GM18499 (cell line): Measurements from ENCODE around the gene ZBTB20.

ENCODE experiments used
- ATAC-seq: cut with Tn5 transposase; IDR thresholded peaks from one replicate; pipeline ENCODE4 v1.9.1; 2021; ENCODE audit warnings: moderate number of reproducible peaks; ENCODE audit not compliant: insufficient read depth, unreplicated experiment

ZBTB20 gene

DNA sequence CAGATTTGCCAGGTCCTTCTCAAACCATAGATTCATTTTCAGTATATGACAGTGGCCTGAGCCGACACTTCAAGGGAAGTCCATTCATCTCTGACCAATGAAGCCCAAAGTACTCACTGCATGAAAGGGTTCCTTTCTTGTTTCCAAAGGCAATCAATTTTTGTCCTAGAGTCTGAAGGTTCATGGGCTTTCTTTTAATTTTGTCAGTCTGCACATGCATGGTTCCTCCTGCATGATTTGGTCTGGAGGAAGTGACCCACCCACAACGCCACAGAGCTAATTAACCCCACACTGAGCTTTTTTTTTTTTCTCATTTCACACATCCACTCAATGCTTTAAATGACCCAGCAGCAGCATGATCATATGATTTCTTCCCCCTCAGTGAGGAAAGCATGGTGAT, 636.9 kb downstream of the ZBTB20 start:
- ATAC-seq, result no peak

DNA sequence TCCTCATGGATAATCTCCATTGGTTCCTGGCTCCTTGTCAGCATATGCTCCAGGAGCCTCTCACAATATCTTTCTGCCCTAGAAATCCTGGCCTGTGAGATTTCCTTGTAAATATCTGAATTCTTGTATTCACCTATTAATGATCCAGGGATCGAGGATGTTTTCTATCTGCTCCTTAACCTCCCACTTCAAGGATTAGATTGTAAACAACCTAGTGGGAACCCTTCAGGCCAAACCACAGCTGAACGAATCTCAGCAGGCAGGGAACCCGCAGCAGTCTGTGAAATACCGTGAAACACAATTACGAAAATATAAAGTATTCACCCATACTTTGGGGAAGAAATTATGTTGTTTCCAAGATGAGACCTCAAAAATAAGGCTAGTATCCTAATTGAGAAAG, 637.3 kb downstream of the ZBTB20 start:
- no peak for ATAC-seq

DNA sequence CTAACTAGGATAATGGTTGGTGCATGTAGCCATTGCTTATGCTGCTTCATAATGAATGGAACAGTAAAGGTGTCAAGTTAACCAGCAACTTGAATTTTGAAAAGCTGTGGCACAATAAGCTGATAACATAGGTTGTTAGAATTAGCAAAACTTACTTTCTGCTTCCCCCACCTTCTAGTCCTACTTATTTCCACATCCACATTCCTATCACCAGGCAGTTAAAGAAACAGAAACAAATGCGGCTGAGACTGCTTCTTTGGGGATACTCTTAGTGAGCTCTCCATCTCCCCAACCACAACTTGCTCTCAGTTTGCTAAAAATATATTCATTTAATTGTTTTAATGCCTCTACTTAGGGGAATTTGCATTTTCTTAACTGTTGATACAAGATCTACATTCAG, 638.1 kb downstream of the ZBTB20 start:
- no peak for ATAC-seq

- ATAC-seq, result no peak
Measured at GRCh38 chr3:114508208-114508607, 638.9 kb downstream of the ZBTB20 start.

- no peak for ATAC-seq
Measured at GRCh38 chr3:114506591-114507300, 640.3 kb downstream of the ZBTB20 start.

DNA sequence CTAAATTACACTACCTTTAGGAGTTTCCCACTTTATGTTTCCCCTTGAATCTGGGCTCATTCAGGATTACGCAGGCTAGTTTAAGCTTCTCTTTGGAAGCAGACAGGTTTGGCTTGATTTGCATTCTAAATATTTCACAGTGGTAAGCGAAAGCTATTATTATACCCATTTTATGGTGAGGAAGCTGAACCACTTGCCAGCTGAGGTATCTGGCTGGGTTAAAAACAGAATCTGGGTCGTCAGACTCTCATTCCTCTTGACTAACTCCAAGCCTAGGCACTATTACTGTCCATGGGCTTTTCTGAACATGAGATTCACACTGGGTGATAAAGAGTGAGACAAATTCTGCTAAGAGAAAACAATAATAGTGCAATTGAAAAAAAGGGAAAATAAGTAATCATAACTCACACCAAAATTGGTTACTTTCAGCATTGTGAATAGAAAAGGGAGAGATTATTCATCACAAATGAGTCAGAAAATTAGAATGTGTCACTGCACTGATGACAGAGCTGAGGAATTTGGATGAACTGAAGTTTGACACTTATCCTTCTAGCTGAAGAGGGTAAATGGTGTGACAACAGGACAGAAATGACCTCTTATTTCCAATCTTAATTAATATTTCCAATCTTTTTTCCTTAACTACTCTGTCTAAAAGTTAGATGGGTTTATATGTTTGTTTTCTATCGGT, 642.0 kb downstream of the ZBTB20 start:
- ATAC-seq, result no peak

- ATAC-seq, result no peak
Measured at GRCh38 chr3:114502204-114502603, 644.9 kb downstream of the ZBTB20 start.

- ATAC-seq, result no peak
Measured at GRCh38 chr3:114499976-114500375, 647.1 kb downstream of the ZBTB20 start.

DNA sequence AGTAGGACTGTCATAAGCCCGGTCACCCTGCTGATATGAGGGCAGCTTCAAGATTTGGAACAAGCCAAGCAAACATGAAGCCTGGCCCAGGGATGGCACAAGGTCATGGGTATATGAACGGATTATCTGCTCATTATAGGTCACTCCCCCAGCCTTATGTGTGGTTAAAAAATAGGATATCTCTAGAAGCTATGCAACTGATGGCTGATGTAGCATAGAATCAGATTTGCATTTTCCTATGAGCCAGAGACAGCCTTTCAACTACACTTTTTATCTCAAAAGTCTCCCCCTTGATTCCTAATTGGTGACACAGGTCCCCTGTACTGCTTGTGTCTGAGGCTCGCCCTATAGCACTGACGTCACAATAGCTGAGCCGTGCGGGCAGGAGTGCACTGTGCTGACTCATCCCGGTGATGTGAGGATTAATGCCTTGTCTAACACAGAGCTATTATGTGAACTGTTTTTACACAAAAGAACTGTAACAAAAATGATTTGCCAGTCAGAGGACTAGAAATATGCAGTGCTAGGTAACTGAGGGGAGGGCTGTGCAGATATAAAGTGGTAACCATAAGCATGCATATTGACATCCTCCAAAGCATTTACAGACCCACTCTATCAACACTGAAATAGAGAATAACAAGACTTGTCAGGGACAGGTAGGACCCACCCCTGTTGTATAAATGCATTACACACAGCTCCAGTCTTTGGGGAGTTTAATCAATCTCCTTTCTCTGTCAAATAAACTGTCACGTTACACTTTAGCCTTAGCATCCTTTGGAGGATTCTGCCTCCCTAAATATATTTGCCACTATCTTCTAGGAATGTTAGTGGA, 648.3 kb downstream of the ZBTB20 start:
- ATAC-seq, result no peak

GRCh38 chr3:114496874-114497273, 650.2 kb downstream of the ZBTB20 start:
- ATAC-seq, result no peak

- ATAC-seq, result no peak
Measured at GRCh38 chr3:114496466-114496865, 650.6 kb downstream of the ZBTB20 start.

DNA sequence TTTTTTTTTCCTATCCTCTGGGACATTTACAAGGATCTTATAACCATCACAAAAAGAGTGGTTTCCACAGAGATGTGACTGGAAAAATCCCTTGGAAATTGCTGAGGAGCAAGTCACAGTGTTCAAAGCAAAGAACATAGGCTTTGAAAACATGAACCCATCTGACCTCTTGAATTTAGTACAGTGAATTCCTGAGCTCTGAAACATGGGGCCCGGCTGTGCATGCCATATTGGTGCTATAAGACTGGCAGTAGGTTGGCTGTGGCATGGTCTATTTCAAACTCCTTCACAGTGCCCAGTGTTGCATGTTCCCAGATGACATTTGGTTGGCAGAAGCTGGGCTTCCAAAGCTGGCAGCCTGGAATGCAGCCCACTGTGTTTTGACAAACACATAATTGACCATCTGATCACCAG, 651.1 kb downstream of the ZBTB20 start:
- no peak for ATAC-seq

DNA sequence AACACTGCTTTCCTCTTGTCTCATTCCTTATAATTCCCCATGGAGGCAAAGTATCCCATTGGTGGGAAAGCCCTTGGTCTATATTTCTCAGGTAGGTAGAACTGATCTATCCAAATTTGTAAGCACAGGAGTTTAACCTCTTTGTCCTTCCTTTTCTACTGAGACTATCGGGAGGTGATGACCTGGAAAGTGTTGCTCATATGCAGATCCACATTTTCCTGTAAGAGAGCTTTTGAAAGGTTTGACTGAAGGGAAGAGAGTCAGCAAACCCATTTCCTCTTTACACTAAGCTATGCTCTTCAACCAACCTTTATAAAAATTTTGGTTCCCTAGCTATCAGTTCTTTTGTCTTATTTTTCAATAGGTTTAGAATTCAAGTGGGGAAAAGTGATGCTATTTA, 652.6 kb downstream of the ZBTB20 start:
- no peak for ATAC-seq

DNA sequence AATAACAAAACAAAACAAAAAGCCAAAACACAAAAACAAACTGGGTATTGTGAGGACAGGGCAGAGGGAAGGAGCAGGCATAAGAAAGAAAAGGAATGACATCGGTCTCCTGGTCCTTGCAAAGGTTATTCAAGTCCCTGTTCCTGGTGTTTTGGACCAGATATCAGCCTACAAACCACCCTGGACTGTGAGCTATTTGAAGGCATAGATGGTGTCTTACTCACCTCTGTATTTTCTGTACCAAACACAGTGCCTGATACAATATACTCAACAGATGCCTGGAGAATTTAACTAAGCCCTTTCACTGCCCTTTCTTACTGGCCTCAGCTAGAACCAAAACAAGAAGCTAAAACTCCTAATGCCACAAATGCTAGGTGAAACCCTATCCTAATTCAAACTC, 656.3 kb downstream of the ZBTB20 start:
- no peak for ATAC-seq

DNA sequence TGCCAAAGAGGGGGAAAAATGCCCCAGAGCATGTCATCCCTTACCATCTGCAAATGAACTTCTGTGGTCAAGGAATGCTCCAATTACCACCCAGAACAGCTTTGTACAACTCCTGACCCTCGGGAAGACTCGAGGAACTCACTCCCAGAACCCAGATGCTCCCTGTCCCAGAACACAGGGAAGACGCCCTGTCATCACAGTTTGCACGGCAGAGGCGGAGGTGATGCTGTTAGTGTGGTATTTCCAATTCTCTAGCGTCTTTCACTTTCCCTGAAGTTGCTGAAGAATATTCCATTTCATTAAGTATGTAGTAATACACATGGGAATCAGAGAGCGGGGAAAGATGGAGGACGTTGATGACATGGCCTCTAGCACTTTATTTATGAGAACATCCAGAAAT, 659.6 kb downstream of the ZBTB20 start:
- no peak for ATAC-seq

GRCh38 chr3:114484919-114485318, 662.2 kb downstream of the ZBTB20 start:
- no peak for ATAC-seq

- no peak for ATAC-seq
Measured at GRCh38 chr3:114481113-114481512, 666.0 kb downstream of the ZBTB20 start.

DNA sequence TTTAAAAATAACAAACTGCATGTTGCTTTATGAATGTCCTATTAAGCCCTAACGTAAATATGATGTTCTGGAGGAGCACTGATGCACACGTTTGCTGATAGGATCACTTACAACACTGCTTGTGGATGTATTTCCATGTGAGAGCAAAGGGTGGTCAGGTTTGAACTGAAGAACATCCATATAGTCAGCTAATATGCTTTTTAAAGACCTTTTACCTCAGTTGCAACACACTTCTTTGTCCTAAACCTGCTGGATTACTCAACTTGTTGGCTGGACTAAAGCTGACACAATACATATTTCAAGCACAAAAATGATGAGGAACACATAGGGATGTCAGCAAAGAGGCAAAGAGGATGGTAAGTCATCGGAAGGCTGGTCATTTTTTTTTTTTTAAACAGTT, 666.6 kb downstream of the ZBTB20 start:
- no peak for ATAC-seq

DNA sequence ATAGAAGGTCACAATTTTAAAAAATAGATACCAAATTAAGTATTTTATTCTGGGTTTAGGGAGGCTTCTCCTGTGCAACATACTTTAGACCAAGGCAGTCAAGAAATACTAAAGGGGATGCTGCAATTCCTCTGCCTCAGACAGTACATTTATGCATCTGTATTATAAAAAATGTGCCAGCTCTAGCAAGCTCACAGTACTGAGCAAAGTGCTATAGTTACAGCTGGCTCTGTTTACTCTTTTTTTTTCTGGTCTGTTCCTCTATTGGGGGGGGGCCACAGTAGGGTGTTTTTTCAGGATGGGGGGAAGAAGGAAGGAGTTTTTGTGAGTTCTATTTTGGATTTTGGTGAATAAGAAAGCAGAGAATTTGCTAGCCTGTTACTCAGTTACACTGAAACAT, 668.3 kb downstream of the ZBTB20 start:
- no peak for ATAC-seq

GRCh38 chr3:114476511-114476910, 670.6 kb downstream of the ZBTB20 start:
- no peak for ATAC-seq

GRCh38 chr3:114471478-114471877, 675.6 kb downstream of the ZBTB20 start:
- ATAC-seq, result no peak
